GM18508 (cell line): ENCODE data around the gene LUZP2.
A peak's percentile ranks its signal among the peaks of the same experiment; 100 is the strongest.

Experiments
- ATAC-seq: cut with Tn5 transposase; IDR thresholded peaks from one replicate; pipeline ENCODE4 v1.9.1; 2021; ENCODE audit warnings: moderate number of reproducible peaks; ENCODE audit not compliant: insufficient read depth, unreplicated experiment

LUZP2 gene

GRCh38 chr11:24496736-24497725 is at the start of gene LUZP2:
Gene LUZP2, plus strand, starts transcription at chr11:24497053.
- no peak for ATAC-seq

GRCh38 chr11:24453129-24453718 is 43.6 kb upstream of the LUZP2 start:
- no peak for ATAC-seq

GRCh38 chr11:24457985-24458384 is 38.9 kb upstream of the LUZP2 start:
- ATAC-seq: no peak

GRCh38 chr11:24470431-24470830 is 26.4 kb upstream of the LUZP2 start:
- no peak for ATAC-seq

- ATAC-seq: no peak
Observed at GRCh38 chr11:24471084-24471483, 25.8 kb upstream of the LUZP2 start.

GRCh38 chr11:24478718-24479117 is 18.1 kb upstream of the LUZP2 start:
- ATAC-seq: no peak

- no peak for ATAC-seq
Observed at GRCh38 chr11:24489477-24489876, 7.4 kb upstream of the LUZP2 start.

GRCh38 chr11:24496386-24496735 is 492 bp upstream of the LUZP2 start:
- no peak for ATAC-seq

GRCh38 chr11:24497831-24498230 is 978 bp downstream of the LUZP2 start:
- ATAC-seq: no peak

- ATAC-seq: no peak
Observed at GRCh38 chr11:24502425-24502824, 5.6 kb downstream of the LUZP2 start.

- peak; percentile 50 for ATAC-seq
Observed at GRCh38 chr11:24509114-24509513, 12.3 kb downstream of the LUZP2 start.

GRCh38 chr11:24511511-24511910 is 14.7 kb downstream of the LUZP2 start:
- ATAC-seq: no peak

- ATAC-seq: no peak
Observed at GRCh38 chr11:24513479-24514218, 16.8 kb downstream of the LUZP2 start.

GRCh38 chr11:24514219-24514594 is 17.4 kb downstream of the LUZP2 start:
- ATAC-seq: peak; percentile 98

GRCh38 chr11:24515632-24516031 is 18.8 kb downstream of the LUZP2 start:
- ATAC-seq: no peak

- no peak for ATAC-seq
Observed at GRCh38 chr11:24516638-24517037, 19.8 kb downstream of the LUZP2 start.

GRCh38 chr11:24521601-24522000 is 24.7 kb downstream of the LUZP2 start:
- ATAC-seq: no peak

GRCh38 chr11:24524156-24524555 is 27.3 kb downstream of the LUZP2 start:
- ATAC-seq: no peak

- ATAC-seq: no peak
Observed at GRCh38 chr11:24531528-24531927, 34.7 kb downstream of the LUZP2 start.

- ATAC-seq: no peak
Observed at GRCh38 chr11:24543771-24544170, 46.9 kb downstream of the LUZP2 start.

GRCh38 chr11:24556693-24557092 is 59.8 kb downstream of the LUZP2 start:
- ATAC-seq: no peak
